HG03558 (cell line): ENCODE results near the gene SETX.

Experiments
- ATAC-seq: cut with Tn5 transposase; IDR thresholded peaks from one replicate; pipeline ENCODE4 v1.9.1; 2021; ENCODE audit warnings: moderate number of reproducible peaks; ENCODE audit not compliant: unreplicated experiment; ENCODE audit errors: extremely low read depth

Gene SETX

GRCh38 chr9:132356324-132356924, 1.6 kb upstream of the SETX start:
- ATAC-seq = no peak

DNA sequence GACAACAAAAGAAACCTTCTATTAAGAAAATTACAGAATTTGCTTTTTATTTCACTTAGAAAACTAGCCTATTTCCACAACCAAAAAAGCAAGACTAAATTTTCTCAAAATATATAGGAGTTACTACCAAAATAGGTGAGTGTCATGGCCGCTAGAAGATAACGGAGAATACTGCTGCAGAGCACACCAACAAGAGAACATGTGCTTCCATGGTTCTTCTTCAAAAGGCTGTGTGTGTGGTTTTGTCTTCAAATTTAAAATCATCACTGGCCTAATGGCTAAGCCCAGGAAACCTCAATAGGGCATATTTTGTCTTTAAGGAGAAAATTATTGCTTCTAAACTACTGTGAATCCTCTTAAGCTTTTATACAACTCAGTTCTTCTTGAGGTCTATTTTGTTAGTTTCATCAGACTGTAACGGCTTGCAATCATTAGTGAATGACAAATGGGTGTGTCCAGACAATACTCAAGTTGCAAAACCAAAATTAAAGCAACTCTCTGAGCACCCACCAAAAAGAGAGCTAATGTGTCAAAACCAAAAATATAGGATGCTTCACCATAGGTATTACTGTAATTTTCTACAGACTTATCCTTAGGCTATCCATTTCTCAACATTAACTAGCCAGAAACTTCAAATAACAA, 3.3 kb downstream of the SETX start:
- no peak for ATAC-seq

DNA sequence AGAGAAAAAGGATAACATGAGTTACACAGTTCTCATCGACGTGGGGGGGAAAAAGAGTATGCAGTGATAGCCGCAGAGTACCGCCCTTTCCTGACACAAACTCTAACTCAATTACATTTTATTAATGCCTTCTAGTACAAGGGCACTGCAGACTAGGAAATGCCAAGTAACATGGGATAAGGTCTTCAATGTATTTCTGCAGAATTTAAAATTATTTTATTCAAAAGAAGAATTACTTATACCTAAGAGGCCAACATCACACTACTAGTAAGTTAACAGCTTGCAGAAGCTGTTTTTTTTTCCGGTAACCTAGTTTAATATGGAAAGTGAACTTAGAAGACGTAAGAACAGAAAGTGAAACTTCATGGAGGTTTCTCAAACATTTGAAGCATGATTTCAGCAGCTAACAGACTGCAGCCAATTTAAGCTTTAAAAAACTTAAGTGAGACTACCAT, 3.9 kb downstream of the SETX start:
- no peak for ATAC-seq

DNA sequence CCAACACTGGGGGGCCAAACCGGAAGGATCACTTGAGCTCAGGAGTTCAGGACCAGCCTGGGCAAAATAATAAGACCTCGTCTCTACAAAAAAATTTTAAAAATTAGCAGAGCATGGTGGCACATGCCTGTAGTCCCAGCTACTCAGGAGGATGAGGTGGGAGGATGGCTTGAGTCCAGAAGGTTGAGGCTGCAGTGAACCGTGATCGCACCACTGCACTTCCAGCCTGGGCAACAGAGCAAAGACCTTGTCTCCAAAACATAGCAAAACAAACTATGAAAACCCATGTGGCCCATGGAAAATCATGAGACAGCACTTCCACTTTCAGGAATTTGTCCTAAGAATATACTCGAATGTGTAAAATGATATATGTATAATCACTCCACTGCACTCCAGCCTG, 6.1 kb downstream of the SETX start:
- ATAC-seq = no peak

GRCh38 chr9:132346177-132346576, 8.6 kb downstream of the SETX start:
- no peak for ATAC-seq

DNA sequence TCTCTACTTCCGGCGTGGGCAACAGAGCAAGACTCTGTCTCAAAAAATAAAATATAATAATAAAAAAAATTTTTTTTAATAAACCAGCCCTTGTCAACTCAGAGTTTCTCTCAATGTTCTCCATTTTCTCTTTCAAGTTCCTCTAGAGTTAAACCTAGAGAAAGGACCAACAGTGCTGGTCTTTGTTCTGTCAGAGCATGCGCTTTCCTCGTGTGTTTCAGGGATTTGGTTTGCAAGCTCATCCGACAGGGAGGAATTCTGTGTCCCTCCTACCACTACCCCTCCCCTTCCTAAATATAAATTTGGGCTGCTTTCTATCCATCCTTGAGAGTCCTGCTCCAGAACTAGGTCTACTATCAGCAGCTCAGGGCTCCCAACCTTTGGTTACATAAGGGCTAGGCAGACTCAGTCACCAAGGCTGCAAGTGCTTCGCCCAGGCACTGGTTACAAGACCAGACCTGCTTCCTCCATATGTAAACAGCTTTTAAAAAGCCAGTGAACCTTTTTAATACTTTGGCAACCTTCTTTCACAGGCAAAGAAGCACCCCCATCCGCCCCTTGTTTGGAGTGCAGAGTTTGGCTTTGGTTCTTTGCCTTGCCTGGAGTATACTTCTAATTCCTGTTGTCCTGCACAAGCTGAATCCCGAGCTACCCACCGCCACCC, 13.5 kb downstream of the SETX start:
- no peak for ATAC-seq

DNA sequence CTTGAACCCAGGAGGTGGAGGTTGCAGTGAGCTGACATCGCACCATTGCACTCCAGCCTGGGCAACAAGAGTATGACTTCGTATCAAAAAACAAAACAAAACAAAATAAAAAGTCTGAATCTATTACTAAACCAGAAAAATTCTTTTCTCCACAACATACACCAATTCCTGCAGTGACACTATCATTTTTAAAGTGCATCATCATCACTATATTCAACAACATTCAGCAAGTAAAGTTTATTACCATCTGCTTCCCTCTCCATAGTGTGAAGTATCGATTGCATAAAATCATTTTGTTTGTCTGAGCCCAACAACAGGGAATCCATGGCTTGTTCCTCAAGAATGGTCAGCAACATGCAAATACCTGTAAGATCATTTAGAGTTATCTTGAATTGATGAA, 20.4 kb downstream of the SETX start:
- ATAC-seq = no peak

GRCh38 chr9:132333556-132333955, 21.2 kb downstream of the SETX start:
- ATAC-seq = no peak

- no peak for ATAC-seq
These were observed 26.2 kb downstream of the SETX start for GRCh38 chr9:132328580-132328979.

DNA sequence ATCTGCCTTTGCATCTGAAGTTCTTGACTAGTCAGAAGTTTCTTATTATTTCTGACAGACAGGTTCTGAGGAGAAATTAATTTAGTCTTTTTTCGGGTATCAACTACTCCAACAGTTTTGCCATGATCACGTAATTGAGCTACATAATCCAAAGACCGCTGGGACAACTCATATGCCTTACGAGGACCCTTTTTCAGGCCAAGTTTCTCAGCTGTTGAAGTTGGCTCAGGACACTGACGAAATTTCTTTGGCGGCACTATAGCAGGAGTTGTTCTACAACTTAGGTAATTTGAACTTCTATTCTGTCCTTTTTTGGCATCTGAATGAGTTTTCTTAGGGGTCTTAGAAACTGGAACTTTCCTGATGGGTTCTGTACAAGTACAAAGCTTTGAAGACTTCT, 27.2 kb downstream of the SETX start:
- ATAC-seq = no peak

- no peak for ATAC-seq
These were observed 30.4 kb downstream of the SETX start for GRCh38 chr9:132324425-132324824.

DNA sequence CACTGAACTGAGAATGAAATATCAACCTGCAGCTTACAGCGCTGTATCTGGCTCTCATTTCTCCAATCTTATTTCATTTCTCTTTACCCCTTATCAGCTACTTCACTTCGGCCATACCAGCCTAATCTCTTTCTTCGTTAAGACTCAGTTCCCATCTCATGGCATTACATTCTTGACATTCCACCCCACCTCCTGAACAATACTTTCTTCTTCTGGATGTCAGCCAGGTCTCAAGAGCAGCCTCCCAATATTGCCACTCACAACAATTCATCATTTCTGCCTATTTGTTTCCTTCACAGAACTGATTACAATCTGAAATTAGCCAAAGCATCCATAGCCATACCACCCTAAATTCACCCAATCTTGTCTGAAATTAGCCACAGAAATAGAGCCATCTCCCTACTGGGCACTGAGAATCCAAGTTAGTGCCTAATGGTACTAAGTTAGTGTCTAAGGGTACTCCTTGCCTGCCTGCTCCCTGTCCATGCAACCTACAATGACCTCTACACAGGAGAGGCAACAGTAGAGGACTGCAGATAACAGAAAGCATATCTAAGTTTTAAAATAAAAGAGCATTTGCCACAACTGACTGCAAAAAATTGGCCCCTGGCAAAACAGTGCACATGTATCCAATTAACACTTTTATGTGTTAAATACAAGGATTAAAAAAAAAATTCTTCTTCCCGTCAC, 35.2 kb downstream of the SETX start:
- no peak for ATAC-seq

- no peak for ATAC-seq
These were observed 41.9 kb downstream of the SETX start for GRCh38 chr9:132312873-132313272.

DNA sequence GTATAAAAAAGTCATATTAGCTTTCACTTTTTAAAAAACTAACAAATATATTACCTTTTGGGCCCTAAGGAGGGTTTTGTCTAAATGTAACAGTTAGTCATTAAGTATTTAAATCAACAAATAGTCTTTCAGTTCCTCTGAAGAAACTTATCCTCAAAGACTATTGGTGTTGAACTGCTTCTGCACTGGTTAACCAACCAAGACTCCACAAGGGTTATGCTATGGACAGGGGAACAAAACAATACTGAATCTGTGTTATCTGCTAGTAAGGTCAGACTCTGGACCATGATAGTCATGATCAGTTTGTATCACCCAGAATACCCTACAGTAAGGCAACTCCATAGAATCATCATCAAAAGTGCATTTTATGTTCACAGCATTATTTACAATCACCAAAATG, 42.4 kb downstream of the SETX start:
- no peak for ATAC-seq

- ATAC-seq = no peak
These were observed 42.8 kb downstream of the SETX start for GRCh38 chr9:132311978-132312377.

DNA sequence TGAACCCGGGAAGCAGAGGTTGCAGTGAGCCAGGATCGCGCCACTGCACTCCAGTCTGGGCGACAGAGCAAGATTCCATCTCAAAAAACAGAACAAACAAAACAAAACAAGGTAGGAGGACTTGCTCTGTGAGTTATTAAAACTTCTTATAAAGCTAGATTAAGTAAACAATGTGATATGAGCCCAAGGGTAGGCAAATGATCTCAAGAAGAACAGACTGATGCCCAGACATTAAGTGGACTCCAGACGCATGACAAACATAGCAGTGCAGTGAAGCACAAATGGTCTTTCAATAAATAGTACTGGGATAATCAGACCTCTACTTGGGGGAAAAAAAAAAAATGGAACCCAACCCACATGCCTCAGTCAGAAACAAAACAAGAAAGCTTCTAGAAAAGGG, 45.7 kb downstream of the SETX start:
- no peak for ATAC-seq

DNA sequence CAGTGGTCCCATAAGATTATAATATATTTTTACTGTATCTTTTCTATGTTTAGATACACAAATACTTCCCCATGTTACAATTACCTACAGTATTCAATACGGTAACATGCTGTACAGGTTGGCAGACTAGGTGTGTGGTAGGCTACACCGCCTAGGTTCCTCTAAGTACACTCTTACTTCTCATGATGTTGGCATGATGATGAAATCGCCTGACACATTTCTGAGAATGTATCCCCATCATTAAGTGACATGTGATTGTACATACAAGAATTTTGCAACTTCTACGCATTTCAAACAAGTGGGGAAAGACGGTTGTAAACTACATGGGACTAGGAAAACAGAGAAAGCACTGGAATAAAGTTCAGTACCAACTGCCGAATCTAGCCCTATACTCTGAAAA, 53.3 kb downstream of the SETX start:
- ATAC-seq = no peak

DNA sequence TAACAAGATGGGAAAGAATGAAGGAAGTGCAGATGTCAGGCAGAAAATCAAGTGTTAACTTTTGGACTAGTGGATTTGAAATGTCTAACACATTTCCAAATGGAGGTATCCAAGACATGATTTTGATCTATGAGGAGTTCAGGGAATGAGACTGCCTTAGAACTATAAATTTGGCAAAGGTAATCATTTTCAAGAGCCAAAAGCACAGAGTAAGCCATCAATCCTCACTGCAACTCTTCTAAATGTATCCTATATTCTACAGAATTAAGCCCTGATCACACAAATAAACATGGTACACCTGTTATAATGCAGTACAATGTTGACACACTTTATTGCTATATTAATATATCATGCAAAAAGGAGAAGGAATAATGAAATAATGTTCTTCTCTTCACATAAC, 55.6 kb downstream of the SETX start:
- no peak for ATAC-seq

- no peak for ATAC-seq
These were observed 59.6 kb downstream of the SETX start for GRCh38 chr9:132295181-132295580.

DNA sequence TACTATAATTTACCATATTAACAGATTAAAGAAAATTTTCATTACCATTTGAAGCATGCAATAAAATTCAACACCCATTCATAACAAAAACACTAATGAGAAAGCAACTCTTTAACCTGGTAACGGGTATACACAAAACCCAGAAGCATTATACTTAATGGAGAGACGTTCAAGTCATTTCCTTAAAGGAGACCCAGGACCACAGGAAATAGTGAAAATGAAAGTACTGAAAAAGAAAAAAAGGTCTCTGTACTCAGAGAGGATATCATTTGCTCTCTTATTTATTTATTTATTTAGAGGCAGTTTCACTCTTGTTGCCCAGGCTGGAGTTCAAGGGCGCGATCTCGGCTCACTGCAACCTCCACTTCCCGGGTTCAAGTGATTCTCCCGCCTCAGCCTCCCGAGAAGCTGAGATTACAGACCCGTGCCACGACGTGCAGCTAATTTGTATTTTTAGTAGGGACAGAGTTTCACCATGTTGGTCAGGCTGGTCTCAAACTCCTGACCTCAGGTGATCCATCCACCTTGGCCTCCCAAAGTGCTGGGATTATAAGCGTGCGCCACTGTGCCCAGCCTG, 61.6 kb downstream of the SETX start:
- no peak for ATAC-seq

GRCh38 chr9:132288966-132289365, 65.8 kb downstream of the SETX start:
- no peak for ATAC-seq
